HG02970 (cell line): ENCODE data around the gene GDAP1L1.

Experiments
- ATAC-seq: cut with Tn5 transposase; IDR thresholded peaks from one replicate; pipeline ENCODE4 v1.9.1; 2021; ENCODE audit warnings: mild to moderate bottlenecking, moderate library complexity, moderate number of reproducible peaks; ENCODE audit not compliant: unreplicated experiment, low FRiP score

GDAP1L1 gene

DNA sequence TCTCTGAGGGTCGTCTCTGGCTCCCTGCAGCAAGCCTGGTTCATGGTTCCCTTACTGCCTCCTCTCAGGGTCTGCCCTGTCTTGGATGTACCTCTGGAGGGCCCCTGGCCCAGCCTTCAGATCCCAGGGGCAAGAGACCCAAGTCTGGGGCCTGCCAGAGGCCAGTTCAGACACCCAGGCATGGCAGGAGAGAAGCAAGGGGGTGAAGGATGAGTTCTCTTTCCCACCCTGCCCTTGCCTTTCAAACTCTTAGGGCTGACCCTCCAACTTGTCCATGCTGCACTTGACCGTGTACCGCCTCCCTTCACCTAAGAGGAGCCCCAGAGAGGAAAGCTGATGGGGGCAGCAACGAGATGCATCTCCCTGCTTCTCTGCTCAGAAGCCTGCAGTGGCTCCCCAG lies 4.2 kb downstream of the GDAP1L1 start:
- no peak for ATAC-seq

- ATAC-seq, result no peak
Observed at GRCh38 chr20:44253528-44253927, 6.4 kb downstream of the GDAP1L1 start.

GRCh38 chr20:44254073-44254472 lies 7.0 kb downstream of the GDAP1L1 start:
- ATAC-seq, result no peak

DNA sequence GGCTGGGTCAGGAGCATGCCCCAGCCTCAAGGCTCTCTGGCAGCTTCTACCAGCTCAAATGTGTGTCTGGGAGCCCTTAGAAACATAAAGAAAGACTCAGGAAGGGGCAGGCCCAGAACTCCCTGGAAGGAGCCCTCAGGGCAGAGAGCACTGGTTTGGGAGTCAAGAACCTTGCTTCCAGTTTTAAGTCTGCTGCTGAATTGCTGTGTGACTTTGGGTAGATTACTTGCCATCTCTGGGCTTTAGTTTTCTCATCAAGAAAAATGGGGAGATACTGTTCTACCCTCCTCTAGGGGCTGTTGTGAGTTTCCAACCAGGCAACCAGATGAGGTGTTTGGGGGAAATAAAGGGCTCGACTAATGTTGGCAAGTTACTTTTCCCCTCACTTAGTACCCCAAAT lies 8.8 kb downstream of the GDAP1L1 start:
- no peak for ATAC-seq

GRCh38 chr20:44256961-44257360 lies 9.9 kb downstream of the GDAP1L1 start:
- ATAC-seq, result no peak

GRCh38 chr20:44258226-44258890 lies 11.2 kb downstream of the GDAP1L1 start:
- ATAC-seq, result no peak

DNA sequence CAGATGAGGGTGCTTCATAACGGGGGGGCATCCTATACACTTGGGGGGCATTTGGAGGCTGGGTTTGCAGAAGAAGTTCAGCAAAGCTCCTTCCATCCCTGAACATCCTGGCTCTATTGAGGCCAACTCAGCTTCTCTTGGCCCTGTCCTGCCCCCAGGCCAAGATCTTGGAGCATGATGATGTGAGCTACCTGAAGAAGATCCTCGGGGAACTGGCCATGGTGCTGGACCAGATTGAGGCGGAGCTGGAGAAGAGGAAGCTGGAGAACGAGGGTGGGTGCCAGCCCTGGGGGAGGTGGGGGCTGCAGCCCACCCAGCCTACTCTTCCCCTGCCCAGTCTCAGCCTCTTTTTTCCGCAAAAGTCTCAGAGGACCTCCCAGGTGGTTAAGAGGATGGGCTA lies 17.2 kb downstream of the GDAP1L1 start:
- ATAC-seq, result no peak

GRCh38 chr20:44268802-44269201 lies 21.7 kb downstream of the GDAP1L1 start:
- no peak for ATAC-seq

- no peak for ATAC-seq
Observed at GRCh38 chr20:44271915-44272663, 25.0 kb downstream of the GDAP1L1 start.

GRCh38 chr20:44273231-44274215 lies 26.4 kb downstream of the GDAP1L1 start:
- ATAC-seq, result no peak

GRCh38 chr20:44274303-44275017 lies 27.4 kb downstream of the GDAP1L1 start:
- no peak for ATAC-seq

GRCh38 chr20:44279228-44279627 lies 32.1 kb downstream of the GDAP1L1 start:
- no peak for ATAC-seq

- no peak for ATAC-seq
Observed at GRCh38 chr20:44280387-44280786, 33.3 kb downstream of the GDAP1L1 start.

DNA sequence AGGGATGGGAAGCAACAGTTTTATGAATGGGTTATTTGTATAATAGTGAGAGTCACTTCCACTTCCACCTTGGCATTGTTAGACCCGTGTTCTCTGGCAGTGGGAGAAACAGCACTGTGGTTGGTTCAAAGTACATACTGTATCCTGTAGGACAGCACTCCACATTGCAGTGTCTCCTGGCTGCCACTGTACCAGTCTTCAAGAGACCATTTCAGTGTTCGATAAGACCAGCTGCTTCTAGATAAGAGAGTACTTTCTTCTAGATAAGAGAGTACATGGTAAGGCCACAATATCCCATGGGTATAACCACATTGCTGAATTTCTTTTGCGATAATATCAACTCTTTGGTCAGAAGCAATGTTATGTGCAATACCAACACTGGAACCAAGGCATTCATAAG lies 35.1 kb downstream of the GDAP1L1 start:
- ATAC-seq, result no peak

GRCh38 chr20:44284032-44284431 lies 36.9 kb downstream of the GDAP1L1 start:
- no peak for ATAC-seq

DNA sequence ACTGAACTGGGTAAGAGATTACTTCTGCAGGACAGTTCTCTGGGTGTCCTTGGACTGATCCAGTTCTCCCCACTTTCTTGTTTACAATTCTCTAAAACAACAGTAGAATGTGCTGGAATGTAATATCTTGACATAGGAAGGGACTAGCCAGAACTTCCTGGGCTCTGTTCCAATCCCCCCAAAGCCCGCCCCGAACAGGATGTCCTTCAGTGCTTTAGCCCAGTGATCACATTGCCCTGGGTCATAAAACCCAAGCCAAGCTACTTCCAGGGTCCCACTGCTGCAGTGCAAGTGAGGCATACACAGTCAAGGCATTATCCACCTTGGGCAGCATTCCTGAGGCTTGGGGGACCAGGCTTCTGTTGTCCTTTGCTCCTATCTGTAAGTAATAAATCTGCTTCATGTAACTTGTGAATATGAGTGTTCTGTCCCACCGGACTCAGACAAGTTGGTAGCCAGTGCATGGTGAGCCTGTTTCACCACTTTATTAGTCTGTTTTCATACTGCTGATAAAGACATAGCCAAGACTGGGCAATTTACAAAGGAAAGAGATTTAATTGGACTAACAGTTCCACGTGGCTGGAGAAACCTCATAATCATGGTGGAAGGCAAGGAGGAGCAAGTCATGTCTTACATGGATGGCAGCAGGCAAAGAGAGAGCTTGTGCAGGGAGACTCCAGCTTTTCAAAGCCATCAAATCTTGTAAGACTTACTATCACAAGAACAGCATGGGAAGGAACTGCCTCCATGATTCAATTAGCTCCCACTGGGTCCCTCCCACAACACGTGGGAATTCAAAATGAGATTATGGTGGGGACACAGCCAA lies 40.4 kb downstream of the GDAP1L1 start:
- no peak for ATAC-seq

DNA sequence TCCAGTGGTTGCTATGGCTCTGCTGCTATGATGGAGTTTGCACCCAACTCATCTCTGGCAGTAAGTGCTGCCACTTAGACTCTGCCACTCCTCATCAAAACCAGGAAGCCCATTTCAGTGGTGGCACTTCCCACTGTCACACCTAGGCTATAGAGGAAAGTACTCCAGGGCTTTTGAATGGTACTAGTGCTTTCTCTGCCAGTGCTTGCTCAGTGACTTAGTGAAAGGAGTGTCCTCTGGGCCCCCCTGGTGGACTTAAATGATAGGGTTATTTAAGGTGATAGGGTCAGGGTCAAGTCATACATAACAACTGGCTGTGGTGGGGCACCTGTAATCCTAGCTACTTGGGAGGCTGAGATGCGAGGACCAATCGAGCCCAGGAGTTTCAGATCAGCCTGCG lies 41.1 kb downstream of the GDAP1L1 start:
- ATAC-seq, result no peak

DNA sequence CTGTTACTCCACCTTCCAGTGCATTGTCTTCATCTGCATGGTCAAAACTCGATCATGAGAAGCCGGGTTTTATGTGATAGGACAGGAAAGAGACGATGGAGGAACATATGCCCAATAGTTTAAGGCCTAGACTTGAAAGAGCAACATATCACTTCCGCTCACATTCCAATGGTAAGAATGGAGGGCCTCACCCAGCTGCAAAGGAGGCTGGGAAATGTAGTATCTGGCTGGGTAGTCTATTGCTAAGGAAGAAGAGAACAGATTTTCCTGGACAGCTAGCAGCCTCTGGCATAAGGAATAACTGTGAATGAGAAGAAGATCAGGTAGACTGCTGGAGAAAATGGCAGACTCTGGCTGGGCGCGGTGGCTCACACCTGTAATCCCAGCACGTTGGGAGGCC lies 44.6 kb downstream of the GDAP1L1 start:
- no peak for ATAC-seq

DNA sequence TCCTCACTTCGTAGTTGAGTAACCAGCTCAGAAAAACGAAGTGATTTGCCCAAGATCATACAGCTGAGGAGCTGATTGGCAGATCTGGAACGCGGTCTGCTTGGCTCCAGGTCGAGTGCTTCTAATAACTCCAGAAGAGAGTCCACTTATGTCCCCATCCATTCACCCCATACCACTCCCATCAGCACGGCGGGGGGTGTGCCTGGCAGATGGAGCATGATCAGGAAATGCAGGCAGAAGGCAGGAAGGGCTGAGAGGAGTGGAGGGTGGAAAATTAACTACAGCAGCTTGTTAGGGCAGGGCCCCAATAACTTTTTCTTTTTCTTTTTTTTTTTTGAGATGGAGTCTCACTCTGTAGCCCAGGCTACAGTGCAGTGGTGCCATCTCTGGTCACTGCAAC lies 48.9 kb downstream of the GDAP1L1 start:
- ATAC-seq, result no peak

DNA sequence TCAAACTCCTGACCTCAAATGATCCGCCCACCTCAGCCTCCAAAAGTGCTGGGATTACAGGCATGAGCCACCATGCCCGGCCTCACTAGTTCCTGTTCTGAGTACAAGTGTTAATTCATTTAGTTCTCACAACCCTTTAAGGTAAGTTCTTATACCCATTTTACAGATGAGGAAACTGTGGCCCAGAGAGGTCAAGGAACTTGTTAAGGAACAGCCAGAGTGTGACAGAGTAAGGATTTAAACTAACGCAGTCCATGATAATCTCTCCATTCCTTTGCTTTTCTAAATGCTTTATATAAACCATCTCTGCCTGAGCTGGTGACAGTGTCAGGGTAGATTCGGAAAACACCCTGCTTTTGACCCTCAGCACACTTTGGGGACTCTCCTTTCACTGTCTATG lies 50.6 kb downstream of the GDAP1L1 start:
- ATAC-seq, result no peak
